GM19324 (cell line): ENCODE data around the gene HSPA1A.
"Not testable (repeated sequence)": the region's sequence is repeated elsewhere in the genome, so short reads cannot be mapped to it uniquely, and the experiment has no call there.

Experiments used
- ATAC-seq: cut with Tn5 transposase; IDR thresholded peaks from one replicate; pipeline ENCODE4 v1.9.1; 2021; ENCODE audit warnings: mild to moderate bottlenecking, moderate library complexity; ENCODE audit not compliant: unreplicated experiment, low FRiP score

Gene HSPA1A

DNA sequence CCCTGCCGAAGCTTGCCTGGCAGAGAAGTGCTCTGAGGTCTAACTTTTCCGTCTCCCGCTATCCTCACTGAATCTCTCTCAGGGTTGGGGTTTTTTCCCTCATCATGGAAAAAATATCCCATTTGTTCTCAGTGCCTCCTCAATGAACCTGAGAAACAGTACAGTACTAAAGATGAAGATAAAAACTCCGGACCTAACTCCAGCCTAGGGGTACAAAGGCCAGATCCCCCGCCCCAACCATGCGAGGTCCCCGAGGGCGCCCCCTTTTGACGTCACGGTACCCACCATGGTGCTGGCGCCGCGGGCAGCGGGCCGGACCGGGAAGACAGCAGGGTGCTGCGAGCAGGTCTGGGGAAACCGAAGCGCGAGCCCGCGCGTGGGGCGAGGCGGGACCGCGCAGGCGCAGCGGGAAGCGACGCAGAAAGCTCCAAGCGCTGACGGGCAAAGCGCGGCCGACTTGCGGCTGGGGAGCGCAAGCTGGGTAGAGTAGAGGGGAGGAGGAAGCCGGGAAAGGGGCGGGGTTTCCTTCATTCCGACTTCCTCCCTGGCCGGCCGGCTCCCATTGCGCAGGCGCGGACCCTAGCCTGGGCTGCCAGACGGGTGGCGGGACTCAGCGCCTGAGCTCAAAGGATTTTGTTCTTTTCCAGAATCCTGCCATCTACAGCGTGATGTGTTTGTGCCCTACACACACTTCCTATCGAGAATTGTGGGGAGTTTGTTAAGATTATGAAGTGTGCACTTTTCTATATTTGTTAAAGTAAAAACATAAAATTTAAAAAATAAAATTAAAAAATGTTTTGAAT lies 8.7 kb upstream of the HSPA1A start, which contains the start of gene LSM2:
Gene LSM2, minus strand, starts transcription at position 497 of the 803 bp plus-strand sequence. Its CDS starts 209 bp downstream, at position 288.
- ATAC-seq, result peak; percentile 96

GRCh38 chr6:31808599-31808998 lies 6.7 kb upstream of the HSPA1A start:
- not testable (repeated sequence) for ATAC-seq

DNA sequence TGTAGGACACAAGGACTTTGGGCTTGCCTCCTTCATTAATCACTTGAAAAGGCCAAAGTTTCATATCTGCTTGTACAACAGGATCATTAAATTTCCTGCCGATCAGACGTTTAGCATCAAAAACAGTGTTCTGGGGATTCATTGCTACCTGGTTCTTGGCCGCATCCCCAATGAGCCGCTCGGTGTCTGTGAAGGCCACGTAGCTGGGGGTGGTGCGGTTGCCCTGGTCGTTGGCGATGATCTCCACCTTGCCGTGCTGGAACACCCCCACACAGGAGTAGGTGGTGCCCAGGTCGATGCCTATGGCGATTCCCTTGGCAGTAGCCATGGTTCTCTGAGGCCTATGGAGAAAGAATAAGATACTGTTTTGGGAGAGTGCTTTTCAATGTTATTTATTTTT lies 3.7 kb upstream of the HSPA1A start:
- ATAC-seq, result no peak

- no peak for ATAC-seq
Observed at GRCh38 chr6:31813465-31813849, 1.9 kb upstream of the HSPA1A start.

GRCh38 chr6:31814677-31815024 lies 692 bp upstream of the HSPA1A start:
- no peak for ATAC-seq

- ATAC-seq, result not testable (repeated sequence)
Observed at GRCh38 chr6:31817133-31817928, 2.0 kb downstream of the HSPA1A start.

DNA sequence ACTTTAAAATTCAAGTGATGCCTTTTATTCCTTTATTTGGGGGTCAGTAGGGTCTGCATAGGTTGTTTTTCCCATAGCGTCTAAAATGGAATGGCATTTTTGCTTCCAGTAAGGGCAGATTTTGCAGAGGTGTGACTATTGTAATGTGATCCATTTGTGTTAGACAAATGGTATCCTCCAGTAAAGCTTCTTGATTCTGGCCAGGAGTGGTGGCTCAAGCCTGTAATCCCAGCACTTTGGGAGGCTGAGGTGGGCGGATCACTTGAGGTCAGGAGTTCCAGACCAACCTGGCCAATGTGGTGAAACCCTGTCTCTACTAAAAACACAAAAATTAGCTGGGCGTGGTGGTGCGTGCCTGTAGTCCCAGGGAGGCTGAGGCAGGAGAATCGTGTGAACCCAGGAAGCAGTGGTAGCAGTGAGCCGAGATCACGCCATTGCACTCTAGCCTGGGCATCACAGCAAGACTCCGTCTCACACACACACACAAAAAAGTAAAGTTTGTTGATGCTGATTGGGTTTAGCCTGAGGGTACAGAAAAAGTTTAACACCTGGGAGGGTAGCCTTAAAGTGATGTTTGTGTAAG lies 2.7 kb downstream of the HSPA1A start:
- not testable (repeated sequence) for ATAC-seq

DNA sequence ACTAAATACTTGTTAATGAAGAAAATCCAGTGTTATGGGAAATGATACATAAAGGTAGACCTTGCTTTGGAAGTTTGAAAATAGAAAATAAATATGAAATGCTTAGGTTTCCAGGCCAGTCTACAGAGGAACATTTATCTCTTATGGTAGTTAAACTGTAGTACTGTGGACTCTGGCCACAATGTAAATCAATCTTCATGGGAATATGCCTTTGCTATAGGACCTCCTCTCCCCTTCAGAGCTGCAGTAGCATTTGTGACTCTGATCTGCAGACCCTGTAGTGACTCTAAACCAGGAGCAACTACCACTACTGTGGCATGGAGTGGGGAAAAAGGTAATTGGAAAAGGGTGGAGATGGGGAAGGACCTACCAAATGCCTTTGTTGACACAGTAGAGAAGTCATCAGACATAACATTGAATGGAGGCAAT lies 4.5 kb downstream of the HSPA1A start:
- no peak for ATAC-seq

- not testable (repeated sequence) for ATAC-seq
Observed at GRCh38 chr6:31820399-31820798, 5.1 kb downstream of the HSPA1A start.

- peak; percentile 45 for ATAC-seq
Observed at GRCh38 chr6:31821301-31822035, 6.1 kb downstream of the HSPA1A start.

GRCh38 chr6:31822036-31822821 lies 6.9 kb downstream of the HSPA1A start:
- peak; percentile 58 for ATAC-seq

GRCh38 chr6:31823592-31824196 lies 8.4 kb downstream of the HSPA1A start:
- not testable (repeated sequence) for ATAC-seq

- ATAC-seq, result no peak
Observed at GRCh38 chr6:31825553-31825952, 10.2 kb downstream of the HSPA1A start.

- peak; percentile 13 for ATAC-seq
Observed at GRCh38 chr6:31826793-31827285, 11.5 kb downstream of the HSPA1A start.

DNA sequence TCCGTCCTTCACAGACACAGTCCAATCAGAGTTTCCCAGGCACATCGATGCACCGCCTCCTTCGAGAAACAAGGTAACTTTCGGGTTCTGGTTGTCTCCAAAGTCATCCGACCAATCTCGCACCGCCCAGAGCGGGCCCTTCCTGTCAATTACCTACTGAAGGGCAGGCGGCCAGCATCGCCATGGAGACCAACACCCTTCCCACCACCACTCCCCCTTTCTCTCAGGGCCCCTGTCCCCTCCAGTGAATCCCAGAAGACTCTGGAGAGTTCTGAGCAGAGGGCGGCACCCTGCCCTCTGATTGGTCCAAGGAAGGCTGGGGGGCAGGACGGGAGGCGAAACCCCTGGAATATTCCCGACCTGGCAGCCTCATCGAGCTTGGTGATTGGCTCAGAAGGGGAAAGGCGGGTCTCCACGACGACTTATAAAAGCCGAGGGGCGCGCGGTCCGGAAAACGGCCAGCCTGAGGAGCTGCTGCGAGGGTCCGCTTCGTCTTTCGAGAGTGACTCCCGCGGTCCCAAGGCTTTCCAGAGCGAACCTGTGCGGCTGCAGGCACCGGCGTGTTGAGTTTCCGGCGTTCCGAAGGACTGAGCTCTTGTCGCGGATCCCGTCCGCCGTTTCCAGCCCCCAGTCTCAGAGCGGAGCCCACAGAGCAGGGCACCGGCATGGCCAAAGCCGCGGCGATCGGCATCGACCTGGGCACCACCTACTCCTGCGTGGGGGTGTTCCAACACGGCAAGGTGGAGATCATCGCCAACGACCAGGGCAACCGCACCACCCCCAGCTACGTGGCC lies 12.1 kb downstream of the HSPA1A start, which contains the start of gene HSPA1B:
Gene HSPA1B, plus strand, starts transcription at position 453 of the 794 bp plus-strand sequence. Its CDS starts 213 bp downstream, at position 666.
- peak; percentile 86 for ATAC-seq

DNA sequence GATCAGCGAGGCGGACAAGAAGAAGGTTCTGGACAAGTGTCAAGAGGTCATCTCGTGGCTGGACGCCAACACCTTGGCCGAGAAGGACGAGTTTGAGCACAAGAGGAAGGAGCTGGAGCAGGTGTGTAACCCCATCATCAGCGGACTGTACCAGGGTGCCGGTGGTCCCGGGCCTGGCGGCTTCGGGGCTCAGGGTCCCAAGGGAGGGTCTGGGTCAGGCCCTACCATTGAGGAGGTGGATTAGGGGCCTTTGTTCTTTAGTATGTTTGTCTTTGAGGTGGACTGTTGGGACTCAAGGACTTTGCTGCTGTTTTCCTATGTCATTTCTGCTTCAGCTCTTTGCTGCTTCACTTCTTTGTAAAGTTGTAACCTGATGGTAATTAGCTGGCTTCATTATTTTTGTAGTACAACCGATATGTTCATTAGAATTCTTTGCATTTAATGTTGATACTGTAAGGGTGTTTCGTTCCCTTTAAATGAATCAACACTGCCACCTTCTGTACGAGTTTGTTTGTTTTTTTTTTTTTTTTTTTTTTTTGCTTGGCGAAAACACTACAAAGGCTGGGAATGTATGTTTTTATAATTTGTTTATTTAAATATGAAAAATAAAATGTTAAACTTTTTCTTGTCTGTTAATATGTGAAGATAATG lies 14.4 kb downstream of the HSPA1A start:
- no peak for ATAC-seq

DNA sequence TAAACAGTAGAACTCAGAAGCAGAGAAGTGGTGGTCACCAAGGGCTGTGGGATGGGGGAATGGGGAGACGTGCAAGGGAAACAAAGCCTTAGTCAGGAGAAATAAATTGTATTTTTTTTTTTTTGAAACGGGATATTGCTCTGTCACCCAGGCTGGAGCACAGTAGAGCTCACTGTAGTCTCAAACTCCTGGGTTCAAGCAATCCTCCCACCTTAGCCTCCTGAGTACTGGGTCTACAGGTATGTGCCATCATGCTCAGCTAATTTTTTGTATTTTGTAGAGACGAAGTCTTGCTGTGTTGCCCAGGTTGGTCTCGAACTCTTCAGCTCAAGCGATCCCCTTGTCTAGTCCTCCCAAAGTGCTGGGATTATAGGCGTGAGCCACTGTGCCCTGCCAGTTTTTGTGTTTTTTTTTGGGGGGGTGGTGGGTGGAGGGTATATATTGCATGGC lies 15.6 kb downstream of the HSPA1A start:
- ATAC-seq, result no peak
